KG1 (cell line): ENCODE results near the gene JAML.

ENCODE experiments used
- DNase-seq: peaks from one replicate; lab custom pipeline; 2025; lab: John Stamatoyannopoulos, UW

JAML gene

DNA sequence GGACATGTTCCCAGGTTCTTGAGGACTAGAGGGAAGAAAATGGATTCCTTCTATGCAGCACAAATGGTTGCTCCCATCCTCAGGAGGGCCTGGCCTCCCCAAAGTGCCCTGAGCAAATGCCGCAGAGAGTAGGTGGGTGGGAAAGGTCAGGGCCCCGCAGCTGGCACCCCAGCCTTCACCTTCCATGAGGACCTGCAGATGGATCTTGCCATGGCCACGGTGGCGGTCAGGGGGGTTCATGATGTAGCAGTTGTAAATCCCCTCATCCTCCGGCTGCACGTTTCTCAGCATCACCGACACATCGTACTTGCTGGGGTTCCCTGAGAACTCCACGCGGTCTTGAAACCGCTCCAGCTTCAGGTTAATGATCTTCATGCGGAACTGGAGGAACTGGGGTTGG is 56.9 kb downstream of the JAML start:
- no peak for DNase-seq

GRCh38 chr11:118167253-118167652 is 57.6 kb downstream of the JAML start:
- DNase-seq, result no peak

GRCh38 chr11:118166641-118167040 is 58.2 kb downstream of the JAML start:
- DNase-seq, result no peak

GRCh38 chr11:118164885-118165284 is 59.9 kb downstream of the JAML start:
- DNase-seq, result no peak

- DNase-seq, result no peak
Measured at GRCh38 chr11:118163494-118163893, 61.3 kb downstream of the JAML start.

GRCh38 chr11:118162846-118163245 is 62.0 kb downstream of the JAML start:
- DNase-seq, result no peak

DNA sequence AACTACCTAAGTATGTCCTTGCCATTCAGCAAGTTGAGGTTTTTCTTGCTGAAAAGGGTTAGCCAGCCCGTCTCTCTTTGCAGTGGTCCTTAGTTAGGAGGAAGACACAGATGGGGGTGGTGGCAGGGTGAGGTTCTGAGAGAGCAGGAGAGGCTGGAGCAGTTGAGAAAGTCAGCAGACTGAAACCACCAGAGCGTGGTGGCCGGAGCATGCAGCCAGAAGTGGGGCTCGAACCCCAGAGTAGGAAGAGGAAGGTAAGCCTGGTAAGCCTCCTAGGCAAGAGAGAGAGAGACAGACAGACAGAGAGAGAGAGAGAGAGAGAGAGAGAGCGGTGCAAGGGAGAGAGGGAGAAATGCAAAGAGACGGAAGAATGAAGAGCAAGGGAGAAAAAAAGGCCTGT is 63.0 kb downstream of the JAML start:
- DNase-seq, result no peak

GRCh38 chr11:118157186-118157895 is 67.5 kb downstream of the JAML start:
- DNase-seq, result no peak

- no peak for DNase-seq
Measured at GRCh38 chr11:118156531-118157185, 68.2 kb downstream of the JAML start.

GRCh38 chr11:118155776-118156530 is 68.9 kb downstream of the JAML start:
- DNase-seq, result no peak

GRCh38 chr11:118154641-118155040 is 70.2 kb downstream of the JAML start:
- no peak for DNase-seq

DNA sequence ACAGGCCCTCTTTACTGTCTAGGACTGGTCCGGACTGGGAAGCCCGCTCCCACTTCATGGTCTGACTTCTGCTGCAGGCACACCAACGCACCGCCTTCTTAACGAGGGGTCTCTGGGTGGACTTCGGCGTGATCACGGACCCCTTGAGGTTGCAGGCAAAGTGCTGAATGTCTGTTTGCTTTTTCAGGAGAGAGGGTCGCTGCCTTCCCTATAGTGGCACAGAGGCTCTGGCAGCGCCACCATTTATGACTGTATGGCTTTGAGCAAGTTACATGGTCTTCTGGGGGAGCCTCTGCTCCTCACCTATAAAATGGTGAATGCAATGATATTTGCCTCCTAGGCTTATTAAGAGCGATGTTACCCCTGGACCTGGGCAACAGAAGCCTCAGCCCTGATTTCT is 70.8 kb downstream of the JAML start:
- no peak for DNase-seq

DNA sequence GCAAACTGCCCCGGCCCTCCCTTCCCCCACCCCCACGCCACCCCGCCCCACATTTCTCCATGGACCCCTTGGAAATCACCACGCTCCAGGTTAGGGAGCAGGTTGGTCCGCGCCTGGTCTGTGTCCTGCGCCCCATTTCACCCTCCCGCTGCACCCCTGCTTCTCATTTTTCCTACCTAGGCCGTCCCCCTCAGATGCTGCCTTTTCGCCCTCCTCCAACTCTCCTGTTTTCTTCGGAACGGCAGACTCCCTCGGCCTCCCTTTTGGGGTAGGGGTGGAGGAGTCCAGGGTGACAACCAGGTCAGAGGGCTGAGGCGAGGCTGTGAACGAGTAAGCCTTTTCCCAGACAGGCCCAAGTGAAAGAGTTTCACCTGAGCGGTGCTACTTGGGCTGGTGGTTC is 71.3 kb downstream of the JAML start:
- DNase-seq, result no peak

DNA sequence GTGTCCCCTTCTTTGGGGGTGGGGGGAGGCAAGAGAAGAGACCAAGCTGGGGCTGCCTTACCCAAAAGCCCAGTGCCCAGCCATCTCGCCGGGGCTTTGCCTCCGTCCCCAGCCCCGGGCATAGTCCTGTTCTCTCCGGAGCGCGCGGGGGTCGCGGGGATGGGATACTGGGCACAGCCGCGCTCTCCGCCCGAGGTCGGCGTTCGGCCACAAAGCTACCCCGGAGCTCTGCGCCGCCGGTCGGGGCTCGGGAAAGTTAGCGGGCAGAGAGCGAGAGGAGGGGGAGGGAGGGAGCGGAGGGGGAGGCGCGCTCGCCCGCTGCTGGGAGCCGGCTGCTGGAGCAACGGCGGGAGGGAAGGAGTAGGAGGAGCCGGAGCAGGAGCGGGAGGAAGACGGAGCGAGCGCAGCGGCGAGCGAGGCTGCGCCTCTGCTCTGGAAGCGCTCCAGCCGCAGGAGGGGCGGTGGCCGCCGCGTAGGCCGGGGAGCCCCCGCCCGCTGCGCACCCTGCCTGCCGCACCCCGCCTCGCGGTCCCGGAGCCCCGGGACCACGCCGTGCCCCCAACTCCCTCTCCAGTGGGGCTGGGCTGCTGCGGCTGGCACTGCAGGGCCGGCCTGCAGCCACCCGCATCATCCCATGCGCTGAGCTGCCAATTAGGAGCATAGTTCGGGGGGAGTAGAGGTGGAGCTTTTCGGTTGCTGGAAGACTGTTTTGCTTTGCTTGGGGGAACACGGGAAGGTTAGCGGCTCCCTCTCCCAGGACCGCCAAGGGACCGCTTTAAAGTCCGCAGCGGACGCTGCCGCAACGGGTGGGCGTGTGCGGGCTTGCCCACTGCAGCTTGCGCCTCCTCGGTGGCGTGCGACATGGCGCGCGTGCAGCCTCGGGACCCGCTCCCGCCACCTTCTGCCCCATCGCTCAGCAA is 72.0 kb downstream of the JAML start, which contains the start of gene SCN4B:
TSS of gene SCN4B (minus strand) at position 272 of the 920 bp plus-strand sequence. CDS start at position 122, 150 bp downstream.
- no peak for DNase-seq

DNA sequence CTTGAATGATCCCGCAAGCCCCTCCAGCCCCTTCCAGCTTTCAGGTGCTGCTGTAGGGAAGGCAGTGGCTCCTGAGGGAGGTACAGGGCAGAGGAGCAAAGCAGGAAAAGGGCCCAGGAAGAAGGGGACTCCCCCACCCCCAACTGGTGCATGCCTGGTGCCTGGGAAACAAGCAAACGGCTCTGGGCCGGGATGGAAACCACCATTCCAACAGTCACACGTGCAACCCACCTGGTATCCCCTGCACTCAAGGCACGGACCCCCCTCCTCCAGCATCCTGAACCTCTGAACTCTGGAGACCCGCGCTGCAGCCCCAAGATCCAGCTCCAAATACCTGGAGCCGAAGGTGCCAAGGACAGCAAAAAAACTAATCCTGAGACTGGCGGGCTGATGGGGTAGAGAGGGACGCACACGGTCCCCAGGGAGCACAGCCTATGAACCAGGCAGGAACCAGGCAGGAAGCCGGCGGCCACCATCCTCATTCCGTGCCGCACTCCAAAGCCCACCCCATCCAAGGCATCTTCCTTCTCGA is 72.7 kb downstream of the JAML start:
- no peak for DNase-seq

DNA sequence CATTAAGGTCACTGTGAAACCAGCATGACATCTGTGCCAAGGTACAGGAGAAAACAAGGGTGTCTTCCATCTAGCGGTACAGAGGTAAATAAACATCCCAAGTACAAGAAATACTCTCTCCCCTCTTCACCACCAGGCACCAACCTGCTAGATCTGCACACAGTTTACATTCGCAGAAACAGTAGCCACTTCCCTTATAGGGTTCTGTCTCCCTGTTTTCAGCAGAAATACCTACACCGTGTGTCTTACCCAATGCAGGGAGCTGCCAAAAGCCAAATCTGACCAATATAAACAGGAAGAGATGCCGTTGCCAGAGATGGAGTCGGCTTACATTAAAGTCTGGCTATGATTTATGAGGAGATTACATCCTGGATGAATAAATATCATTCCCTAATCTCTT is 73.4 kb downstream of the JAML start:
- no peak for DNase-seq

DNA sequence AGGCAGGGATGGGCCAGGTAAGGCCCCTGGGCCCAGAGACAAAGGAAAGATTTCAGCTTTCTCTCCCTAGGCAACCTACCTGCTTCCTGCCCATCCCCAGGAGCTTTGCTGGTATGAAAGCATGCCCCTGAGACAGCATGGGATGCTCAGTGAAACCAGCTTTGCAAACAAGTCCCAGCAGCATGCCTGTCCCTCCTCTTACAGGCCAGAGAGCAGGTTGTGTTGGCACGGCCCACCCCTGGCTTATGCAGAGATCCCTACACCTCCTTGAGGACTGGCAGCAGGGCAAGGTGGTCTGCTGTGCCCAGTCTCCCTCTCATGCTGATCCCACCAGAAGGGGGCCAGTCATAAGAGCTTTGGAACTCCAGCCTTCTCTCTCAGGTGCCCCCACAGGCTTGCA is 75.3 kb downstream of the JAML start:
- DNase-seq, result no peak

DNA sequence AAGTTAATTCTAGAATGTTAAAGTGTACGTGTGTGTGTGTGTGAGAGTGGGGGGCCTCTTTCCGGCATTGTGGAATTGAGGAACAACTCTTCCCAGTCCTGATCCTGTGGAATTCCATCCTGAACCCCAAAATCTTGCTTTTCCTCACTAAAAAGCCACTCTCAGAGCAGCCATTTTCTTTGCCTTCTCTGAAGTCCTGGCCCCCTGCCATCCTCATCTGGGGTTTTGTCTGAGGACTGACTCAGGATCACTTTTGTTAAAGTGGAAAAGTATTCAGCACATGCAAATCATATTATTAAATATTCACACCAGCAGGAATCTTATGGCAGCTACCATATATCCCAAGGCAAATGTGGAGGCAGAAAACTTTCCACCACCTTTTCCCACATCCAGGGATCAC is 76.0 kb downstream of the JAML start:
- no peak for DNase-seq

DNA sequence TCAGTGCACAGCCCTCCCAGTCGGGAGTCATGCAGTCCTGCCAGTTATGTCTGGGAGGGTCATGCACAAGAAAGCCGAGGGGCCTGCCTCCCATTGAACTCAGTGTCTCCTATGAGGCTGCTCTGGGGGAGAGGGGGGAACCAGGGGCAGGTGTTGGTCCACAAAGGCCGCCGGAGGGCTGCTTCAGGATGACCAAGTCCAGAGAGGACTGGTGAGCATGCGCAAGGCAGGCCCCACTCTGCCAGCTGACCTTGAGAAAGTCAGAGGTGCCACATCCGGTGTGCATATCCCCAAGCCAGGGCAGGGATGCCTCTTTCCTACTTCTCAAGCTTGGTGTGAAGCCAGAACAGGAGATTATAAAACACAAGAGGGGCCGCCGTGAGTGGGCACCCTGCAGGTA is 76.6 kb downstream of the JAML start:
- DNase-seq, result no peak

DNA sequence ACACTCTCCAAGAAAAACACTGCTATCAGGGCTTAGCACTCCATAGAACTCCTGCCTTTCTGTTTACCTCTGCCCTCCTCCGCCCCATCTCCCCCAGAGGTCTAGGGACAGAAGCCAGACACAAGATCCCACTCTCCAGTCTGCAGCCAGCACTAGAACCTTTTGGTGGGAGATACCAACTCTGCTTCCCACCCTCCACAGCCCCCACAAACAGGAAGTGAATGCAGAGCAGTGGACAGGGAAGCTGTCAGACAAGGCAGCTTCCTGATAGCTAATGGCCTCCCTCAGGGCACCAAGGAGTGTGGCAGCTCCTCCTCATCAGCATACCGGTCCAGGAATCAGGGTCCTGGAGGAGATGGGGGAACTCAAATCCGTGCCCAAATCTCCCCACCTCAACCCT is 77.3 kb downstream of the JAML start:
- DNase-seq, result no peak

GRCh38 chr11:118146554-118146953 is 78.3 kb downstream of the JAML start:
- no peak for DNase-seq
